Upper lobe of left lung (tissue), 4 donors: ENCODE data around the gene PREP.
A peak's percentile ranks its signal among the peaks of the same experiment; 100 is the strongest.

Experiments used
- EP300 ChIP-seq, 4 donors: sonication (generic); formaldehyde crosslinking; IDR thresholded peaks; one replicate each; pipeline ENCODE4 v1.5.1; 2017; ENCODE audit warnings: antibody characterized with exemption in 4 of 4, control low read depth in 2 of 4
- POLR2A ChIP-seq, 4 donors: fragments of 450-650 bp; IDR thresholded peaks; one replicate each; pipeline ENCODE4 v1.5.1; 2016 to 2017; ENCODE audit warnings: antibody characterized with exemption in 4 of 4, mild to moderate bottlenecking in 2 of 4
- TF ChIP-seq, protein P1 (sequence below), 6 experiments: fragments of 450-650 bp in 4 of 6; fragments of 200-600 bp in 2 of 6; sonication (generic) in 2 of 6; IDR thresholded peaks; one replicate each; pipeline ENCODE4 v1.5.1; 2016 to 2019; ENCODE audit warnings: antibody characterized with exemption in 6 of 6

DNA sequence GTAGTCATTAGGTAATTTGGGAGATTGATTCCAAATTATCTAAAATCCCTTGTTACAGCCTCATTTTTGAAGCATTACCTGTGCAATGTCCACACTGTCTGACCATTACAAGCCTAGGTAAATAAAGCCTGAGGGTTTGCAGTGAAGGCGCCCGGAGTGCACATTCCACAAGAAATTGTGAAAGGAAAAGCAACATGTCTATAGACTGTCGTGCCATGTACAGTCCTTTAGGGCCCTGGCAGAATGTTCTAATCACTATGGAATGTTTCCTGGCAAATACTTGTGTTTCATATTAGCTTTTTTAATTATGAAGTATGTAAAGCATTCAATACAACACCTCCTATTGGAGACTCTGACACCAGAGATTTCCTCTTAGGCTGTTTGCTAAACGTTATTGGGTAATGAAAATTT is 28.9 kb downstream of the PREP start:
- TF ChIP-seq, protein P1, sequence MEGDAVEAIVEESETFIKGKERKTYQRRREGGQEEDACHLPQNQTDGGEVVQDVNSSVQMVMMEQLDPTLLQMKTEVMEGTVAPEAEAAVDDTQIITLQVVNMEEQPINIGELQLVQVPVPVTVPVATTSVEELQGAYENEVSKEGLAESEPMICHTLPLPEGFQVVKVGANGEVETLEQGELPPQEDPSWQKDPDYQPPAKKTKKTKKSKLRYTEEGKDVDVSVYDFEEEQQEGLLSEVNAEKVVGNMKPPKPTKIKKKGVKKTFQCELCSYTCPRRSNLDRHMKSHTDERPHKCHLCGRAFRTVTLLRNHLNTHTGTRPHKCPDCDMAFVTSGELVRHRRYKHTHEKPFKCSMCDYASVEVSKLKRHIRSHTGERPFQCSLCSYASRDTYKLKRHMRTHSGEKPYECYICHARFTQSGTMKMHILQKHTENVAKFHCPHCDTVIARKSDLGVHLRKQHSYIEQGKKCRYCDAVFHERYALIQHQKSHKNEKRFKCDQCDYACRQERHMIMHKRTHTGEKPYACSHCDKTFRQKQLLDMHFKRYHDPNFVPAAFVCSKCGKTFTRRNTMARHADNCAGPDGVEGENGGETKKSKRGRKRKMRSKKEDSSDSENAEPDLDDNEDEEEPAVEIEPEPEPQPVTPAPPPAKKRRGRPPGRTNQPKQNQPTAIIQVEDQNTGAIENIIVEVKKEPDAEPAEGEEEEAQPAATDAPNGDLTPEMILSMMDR (IDR thresholded peaks at IDR 0.05) = no peak
- TF ChIP-seq EP300 (IDR thresholded peaks at IDR 0.05) = peak in 1 of 4 donors; percentile 50
- no peak for TF ChIP-seq POLR2A (IDR thresholded peaks at IDR 0.05)
